ENCODE results near the gene GTPBP1.

DNA sequence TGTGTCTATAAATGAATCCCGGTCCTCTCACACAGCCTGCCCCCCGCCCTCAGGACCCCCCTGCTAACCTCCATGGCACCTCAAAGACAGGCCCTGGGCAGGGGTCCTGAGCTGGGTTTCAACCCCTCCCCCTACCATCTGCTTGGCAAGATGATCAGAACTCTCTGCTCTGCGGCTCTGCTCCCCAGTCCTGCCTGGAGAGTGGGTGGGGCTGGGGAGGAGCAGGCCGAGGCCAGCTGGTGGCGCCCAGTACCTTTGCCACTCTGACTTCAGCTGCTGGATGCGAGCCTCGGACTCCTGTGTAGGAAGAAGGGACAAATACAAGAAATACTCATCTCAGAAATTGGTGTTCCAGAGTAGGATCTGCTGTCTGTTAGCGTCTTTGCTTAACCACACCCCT, 35.0 kb downstream of the GTPBP1 start:
- no peak for TF ChIP-seq ERF (CRISPR knock-in tag; IDR thresholded peaks at IDR 0.05)
- TF ChIP-seq STAG1 (CRISPR knock-in tag; IDR thresholded peaks at IDR 0.05), result peak; percentile 26; the same call in 1 of the 2 replicates
- no peak for TF ChIP-seq CEBPB (IDR thresholded peaks at IDR 0.05; ENCODE audit: borderline replicate concordance, low read depth, low read length)
- no peak for TF ChIP-seq ZNF816 (CRISPR knock-in tag; IDR thresholded peaks at IDR 0.05; ENCODE audit: borderline replicate concordance)
